OCI-LY1 (cell line): Measurements from ENCODE around the gene ALDH3A1.

ENCODE experiments used
- CTCF ChIP-seq: fragments of 200-600 bp; sonication (generic), shearing (Covaris generic); IDR thresholded peaks from 2 replicates; pipeline ENCODE4 v1.5.1; 2017; ENCODE audit warnings: mild to moderate bottlenecking, antibody characterized with exemption, low read length, moderate library complexity, mixed read lengths
- EZH2 ChIP-seq: fragments of 200-600 bp; sonication (generic), shearing (Covaris generic); IDR thresholded peaks from 2 replicates; pipeline ENCODE4 v1.8.0; 2017; ENCODE audit warnings: borderline replicate concordance, mixed run types, mild to moderate bottlenecking, antibody characterized with exemption, low read length, moderate library complexity, mixed read lengths

- TF ChIP-seq CTCF (no peak), EZH2 (no peak)
These were observed 5.6 kb downstream of the ALDH3A1 start for GRCh38 chr17:19742495-19742894.
